ENCODE measurements around the gene HOXA1.
"Not testable (repeated sequence)": the region's sequence is repeated elsewhere in the genome, so short reads cannot be mapped to it uniquely, and the experiment has no call there.

DNA sequence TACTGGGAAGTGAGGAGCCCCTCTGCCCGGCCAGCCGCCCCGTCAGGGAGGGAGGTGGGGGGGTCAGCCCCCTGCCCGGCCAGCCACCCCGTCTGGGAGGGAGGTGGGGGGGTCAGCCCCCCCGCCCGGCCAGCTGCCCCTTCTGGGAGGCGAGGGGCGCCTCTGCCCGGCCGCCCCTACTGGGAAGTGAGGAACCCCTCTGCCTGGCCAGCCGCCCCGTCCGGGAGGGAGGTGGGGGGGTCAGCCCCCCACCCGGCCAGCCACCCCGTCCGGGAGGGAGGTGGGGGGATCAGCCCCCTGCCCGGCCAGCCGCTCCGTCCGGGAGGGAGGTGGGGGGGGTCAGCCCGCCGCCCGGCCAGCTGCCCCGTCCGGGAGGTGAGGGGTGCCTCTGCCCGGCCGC is 50.7 kb downstream of the HOXA1 start:
- TF ChIP-seq POLR2A (IDR thresholded peaks at IDR 0.05; ENCODE audit: low read length); GATA1 (IDR thresholded peaks at IDR 0.05; ENCODE audit: low read depth, low read length): not testable (repeated sequence)

All from erythroblast (primary cell).